VCaP (cell line): ENCODE results near the gene EAPP.

Experiments
- H3K27ac ChIP-seq: fragments of 450-650 bp; 2 replicates; pipeline ENCODE4 v1.5.1; 2017
- CTCF ChIP-seq: fragments of 450-650 bp; conservative IDR thresholded peaks from 2 replicates; pipeline ENCODE4 v1.5.1; 2017; ENCODE audit warnings: mild to moderate bottlenecking, moderate library complexity

Gene EAPP

DNA sequence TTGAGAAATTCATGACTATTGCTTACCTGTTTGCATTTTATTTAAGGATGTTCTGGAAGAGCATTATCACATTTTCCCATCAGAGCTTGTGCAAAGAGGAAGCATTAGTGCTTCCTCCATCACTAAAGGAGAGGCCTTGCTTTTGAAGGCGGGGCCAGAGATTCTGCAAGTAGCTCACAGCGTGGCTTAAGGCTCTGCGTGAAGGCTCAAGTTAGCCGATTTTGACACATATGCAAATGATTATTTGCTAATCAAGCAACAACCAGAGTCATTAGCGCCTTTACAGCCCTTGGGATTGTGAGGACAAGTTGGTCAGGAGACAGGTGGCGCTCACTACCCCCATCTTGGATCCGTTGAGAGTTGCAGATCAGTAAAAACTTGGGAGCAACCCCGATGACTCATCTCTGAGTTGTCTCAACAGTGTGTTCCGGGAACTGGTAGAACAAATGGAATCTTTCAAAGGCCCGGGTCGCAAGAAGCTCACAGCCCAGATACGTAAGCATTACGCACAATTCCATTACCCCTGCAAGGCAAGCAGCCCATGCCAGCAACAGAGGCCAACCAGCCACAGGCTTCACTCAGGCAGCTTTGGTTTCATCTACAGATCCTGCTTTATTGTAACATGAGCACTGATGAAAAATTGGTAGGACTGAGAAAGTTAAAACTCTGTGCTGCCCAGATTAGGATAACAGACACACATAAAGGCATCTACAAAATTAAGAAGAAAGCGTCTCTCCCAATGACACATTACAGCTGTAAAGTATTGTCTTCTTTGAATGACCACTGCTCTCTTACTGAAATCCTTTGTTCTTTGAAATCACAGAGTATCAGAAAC, 42.6 kb downstream of the EAPP start:
- TF ChIP-seq CTCF: no peak
- no peak overlapping the region for H3K27ac ChIP-seq

GRCh38 chr14:34496007-34496678, 43.4 kb downstream of the EAPP start:
- TF ChIP-seq CTCF: no peak

DNA sequence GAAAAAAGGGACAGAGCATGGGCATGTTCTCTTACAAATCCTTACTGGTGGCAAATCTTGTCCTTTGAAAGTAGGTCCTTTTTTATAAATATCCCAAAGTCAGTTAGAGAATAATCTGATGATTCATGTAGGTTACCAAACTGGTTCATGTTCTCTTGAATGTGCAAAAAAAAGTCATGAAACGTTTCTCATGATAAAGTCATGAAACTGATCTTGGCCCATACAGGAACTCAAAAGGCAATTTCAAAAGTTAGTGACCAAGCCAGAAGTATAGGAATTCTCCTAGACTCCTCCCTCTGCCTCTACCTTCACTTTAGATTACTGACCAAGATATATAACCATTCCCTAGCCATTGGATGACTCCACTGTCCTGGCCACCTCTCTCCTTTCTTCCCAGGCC, 50.2 kb downstream of the EAPP start:
- H3K27ac ChIP-seq: no peak overlapping the region
- no peak for TF ChIP-seq CTCF

More at GRCh38 chr14:34496007-34496678, 43.4 kb downstream of the EAPP start:
- H3K27ac ChIP-seq: no peak overlapping the region

DNA sequence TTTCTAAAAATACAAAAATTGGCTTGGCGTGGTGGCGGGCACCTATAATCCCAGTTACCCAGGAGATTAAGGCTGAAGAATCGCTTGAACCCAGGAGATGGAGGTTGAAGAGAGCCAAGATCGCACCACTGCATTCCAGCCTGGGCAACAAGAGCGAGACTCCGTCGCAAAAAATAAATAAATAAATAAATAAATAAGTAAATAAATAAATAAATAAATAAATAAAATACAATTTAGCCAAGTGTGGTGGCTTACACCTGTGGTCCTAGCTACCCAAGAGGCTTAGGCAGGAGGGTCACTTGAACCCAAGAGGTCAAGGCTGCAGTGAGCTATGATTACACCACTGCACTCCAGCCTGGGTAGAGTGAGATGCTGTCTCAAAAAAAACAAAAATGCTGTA, 51.0 kb downstream of the EAPP start:
- H3K27ac ChIP-seq: no peak overlapping the region
- no peak for TF ChIP-seq CTCF

- no peak overlapping the region for H3K27ac ChIP-seq
- no peak for TF ChIP-seq CTCF
These were observed 54.8 kb downstream of the EAPP start for GRCh38 chr14:34484726-34485125.

DNA sequence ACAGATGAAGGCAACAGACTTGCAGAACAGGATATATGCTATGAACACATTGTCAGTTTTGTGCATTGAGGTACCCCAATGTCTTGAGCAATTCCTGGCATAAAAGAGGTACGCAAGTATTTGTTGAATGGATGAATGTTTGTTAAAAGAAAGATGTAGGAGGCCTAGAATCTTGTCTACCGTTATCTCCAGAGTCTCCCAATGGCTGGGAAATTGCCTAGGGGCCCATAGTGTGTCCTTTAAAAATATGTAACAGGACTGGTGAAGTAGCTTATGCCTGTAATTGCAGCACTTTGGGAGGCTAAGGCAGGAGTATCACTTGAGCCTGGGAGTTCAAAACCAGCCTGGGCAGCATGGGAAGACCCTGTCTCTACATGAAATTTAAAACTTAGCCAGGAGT, 57.0 kb downstream of the EAPP start:
- TF ChIP-seq CTCF: no peak
- no peak overlapping the region for H3K27ac ChIP-seq

DNA sequence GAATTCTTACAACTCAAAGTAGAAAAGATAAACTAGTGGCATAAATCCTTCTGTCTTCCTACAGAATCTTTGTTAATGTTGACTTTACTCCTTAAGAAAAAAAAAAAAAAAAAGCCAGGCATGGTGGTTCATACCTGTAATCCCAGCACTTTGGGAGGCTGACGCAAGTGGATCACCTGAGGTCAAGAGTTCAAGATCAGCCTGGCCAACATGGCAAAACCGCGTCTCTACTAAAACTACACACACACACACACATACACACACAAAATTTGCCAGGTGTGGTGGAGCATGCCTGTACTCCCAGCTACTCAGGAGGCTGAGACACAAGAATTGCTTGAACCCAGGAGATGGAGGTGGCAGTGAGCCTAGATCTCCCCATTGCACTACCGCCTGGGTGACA, 59.8 kb downstream of the EAPP start:
- TF ChIP-seq CTCF: no peak
- no peak overlapping the region for H3K27ac ChIP-seq
